Lower lobe of right lung (tissue), 2 donors: ENCODE results near the gene CACNA1H. TPM values are rescaled to one million over a fixed set of nuclear protein-coding genes. Genes with fewer than 3 reads are reported as not detected.
A peak's percentile ranks its signal among the peaks of the same experiment; 100 is the strongest.
"Not testable (repeated sequence)": the region's sequence is repeated elsewhere in the genome, so short reads cannot be mapped to it uniquely, and the experiment has no call there.

ENCODE experiments used
- ATAC-seq, 2 donors: fragments of 200-7000 bp; cut with Tn5 transposase; one replicate each; pipeline ENCODE4 v1.9.1; 2020 to 2022; ENCODE audit warnings: mild to moderate bottlenecking in 2 of 2, moderate library complexity in 2 of 2
- DNase-seq: peaks from one replicate; pipeline ENCODE4 v3.0.0-alpha.2; 2020
- H3K27ac ChIP-seq: fragments of 200-600 bp; one replicate; pipeline ENCODE4 v1.8.0; 2022
- H3K27me3 ChIP-seq: fragments of 200-600 bp; one replicate; pipeline ENCODE4 v1.8.0; 2022; ENCODE audit warnings: low read depth
- H3K36me3 ChIP-seq: fragments of 200-600 bp; one replicate; pipeline ENCODE4 v1.8.0; 2022; ENCODE audit warnings: mild to moderate bottlenecking
- H3K4me1 ChIP-seq: fragments of 200-600 bp; one replicate; pipeline ENCODE4 v1.8.0; 2022
- H3K4me3 ChIP-seq: fragments of 200-600 bp; one replicate; pipeline ENCODE4 v1.8.0; 2022; ENCODE audit warnings: mild to moderate bottlenecking
- H3K9me3 ChIP-seq: fragments of 200-600 bp; one replicate; pipeline ENCODE4 v1.8.0; 2022
- CTCF ChIP-seq: fragments of 200-600 bp; IDR thresholded peaks from one replicate; pipeline ENCODE4 v1.8.0; 2022; ENCODE audit warnings: antibody characterized with exemption, mild to moderate bottlenecking
- intact Hi-C: fragments of 100-400 bp; cut with DNase I; formaldehyde crosslinking; loops from one replicate; pipeline ENCODE4 v1.11.0; 2022
- total RNA-seq: library from RNA; stranded (reverse); fragmentation: NEBNext Ultra II Directional; extraction: Animal tissue kit (Norgen Biotek cat#: 25700); gene quantifications from one replicate; pipeline ENCODE4 v1.2.1, GENCODE V29; 2021
- donor health status: DM: no; HTN: yes; CAD: no; lungs with severe emphysema.

The CACNA1H gene
- total RNA-seq, 1 donor from 2014 or later = 8.4 TPM

GRCh38 chr16:1194665-1195392, 41.9 kb downstream of the CACNA1H start:
- Histone ChIP-seq H3K4me1 (no peaks in the 10 kb centered on the region), H3K27me3 (no peaks in the 10 kb centered on the region), H3K9me3 (no peaks in the 10 kb centered on the region), H3K4me3 (no peak overlapping the region), H3K27ac (no peak overlapping the region), H3K36me3 (no peaks in the 10 kb centered on the region)
- intact Hi-C loops = no loop called here
- no peak for DNase-seq
- ATAC-seq = peak in 1 of 2 donors; percentile 23
- TF ChIP-seq CTCF = peak; percentile 70

- no peak overlapping the region for H3K4me3 ChIP-seq
- H3K27me3 ChIP-seq = no peaks in the 10 kb centered on the region
- H3K4me1 ChIP-seq = no peaks in the 10 kb centered on the region
- intact Hi-C loops = no loop called here
- no peak for DNase-seq
- no peak for TF ChIP-seq CTCF
- H3K27ac ChIP-seq = no peak overlapping the region
- no peaks in the 10 kb centered on the region for H3K9me3 ChIP-seq
- no peak for ATAC-seq
- H3K36me3 ChIP-seq = no peaks in the 10 kb centered on the region
Measured at GRCh38 chr16:1195393-1195666, 42.4 kb downstream of the CACNA1H start.

- H3K27ac ChIP-seq = no peak overlapping the region
- intact Hi-C loops = no loop called here
- no peaks in the 10 kb centered on the region for H3K36me3 ChIP-seq
- no peaks in the 10 kb centered on the region for H3K27me3 ChIP-seq
- no peak overlapping the region for H3K4me3 ChIP-seq
- DNase-seq (no peak), ATAC-seq (no peak)
- no peak for TF ChIP-seq CTCF
- H3K4me1 ChIP-seq = no peaks in the 10 kb centered on the region
- H3K9me3 ChIP-seq = no peaks in the 10 kb centered on the region
Measured at GRCh38 chr16:1196494-1196893, 43.6 kb downstream of the CACNA1H start.

GRCh38 chr16:1197237-1197866, 44.4 kb downstream of the CACNA1H start:
- no peak overlapping the region for H3K4me3 ChIP-seq
- H3K36me3 ChIP-seq = no peaks in the 10 kb centered on the region
- no peaks in the 10 kb centered on the region for H3K27me3 ChIP-seq
- no peak overlapping the region for H3K27ac ChIP-seq
- DNase-seq = no peak
- no peak for TF ChIP-seq CTCF
- no peak for ATAC-seq
- intact Hi-C loops = no loop called here
- no peaks in the 10 kb centered on the region for H3K4me1 ChIP-seq
- H3K9me3 ChIP-seq = no peaks in the 10 kb centered on the region

GRCh38 chr16:1198194-1198593, 45.3 kb downstream of the CACNA1H start:
- intact Hi-C loops = no loop called here
- Histone ChIP-seq H3K27me3 (no peaks in the 10 kb centered on the region), H3K36me3 (no peaks in the 10 kb centered on the region), H3K4me3 (no peak overlapping the region), H3K4me1 (no peaks in the 10 kb centered on the region), H3K9me3 (no peaks in the 10 kb centered on the region), H3K27ac (no peak overlapping the region)
- TF ChIP-seq CTCF = no peak
- ATAC-seq (no peak), DNase-seq (no peak)

- H3K27me3 ChIP-seq, DNase-seq, H3K27ac ChIP-seq, H3K4me3 ChIP-seq, intact Hi-C loops, H3K36me3 ChIP-seq, H3K4me1 ChIP-seq, ATAC-seq, H3K9me3 ChIP-seq: not testable (repeated sequence)
Measured at GRCh38 chr16:1198671-1199346, 45.9 kb downstream of the CACNA1H start.
